Activated T-helper 2 cell treated with anti-CD3 and anti-CD28 coated beads, Interferon-gamma antibody, Interleukin-2, Interleukin-4, amounts not matched to agents 10 μg/mL and 5 μg/mL and 100 μg/mL, durations not matched to agents 14 hours and 24 hours and 36 hours (primary cell): ENCODE results near the gene AMMECR1. TPM values are rescaled to one million over a fixed set of nuclear protein-coding genes. Genes with fewer than 3 reads are reported as not detected.

ENCODE experiments used
- DNase-seq: peaks from one replicate; pipeline ENCODE4 v3.0.0; 2021; ENCODE audit warnings: low spot score
- H3K27ac Mint-ChIP-seq: one replicate; pipeline ENCODE4 v1.8.0; 2021; ENCODE audit warnings: mixed read lengths
- H3K27me3 Mint-ChIP-seq: one replicate; pipeline ENCODE4 v1.8.0; 2021; ENCODE audit warnings: low read depth, mixed read lengths
- H3K36me3 Mint-ChIP-seq: one replicate; pipeline ENCODE4 v1.8.0; 2021; ENCODE audit warnings: low read depth, mixed read lengths
- H3K4me1 Mint-ChIP-seq: one replicate; pipeline ENCODE4 v1.8.0; 2021; ENCODE audit warnings: low read depth, mixed read lengths
- H3K4me3 Mint-ChIP-seq: one replicate; pipeline ENCODE4 v1.8.0; 2021; ENCODE audit warnings: low read depth, mild to moderate bottlenecking, moderate library complexity, mixed read lengths
- H3K9me3 Mint-ChIP-seq: one replicate; pipeline ENCODE4 v1.8.0; 2021; ENCODE audit warnings: mixed read lengths
- intact Hi-C: fragments of 100-400 bp; cut with micrococcal nuclease; formaldehyde crosslinking; loops from one replicate; pipeline ENCODE4 v1.15.1; 2023
- total RNA-seq: library from RNA; stranded (reverse); gene quantifications from 2 replicates; pipeline ENCODE4 v1.2.3, GENCODE V29; 2022

AMMECR1 gene
- total RNA-seq, 1 donor from 2014 or later = 10.6 TPM

- peaks cover 7% of the 10 kb centered on the region for H3K4me1 Mint-ChIP-seq
These were observed 103.2 kb downstream of the AMMECR1 start for GRCh38 chrX:110214684-110215083.

GRCh38 chrX:110213183-110213582 lies 104.7 kb downstream of the AMMECR1 start:
- H3K9me3 Mint-ChIP-seq = no peaks in the 10 kb centered on the region

More at GRCh38 chrX:110214684-110215083, 103.2 kb downstream of the AMMECR1 start:
- no peak overlapping the region for H3K4me3 Mint-ChIP-seq
- intact Hi-C loops = no loop called here
- H3K27me3 Mint-ChIP-seq = no peaks in the 10 kb centered on the region
- H3K27ac Mint-ChIP-seq = no peak overlapping the region
- no peak for DNase-seq
- no peaks in the 10 kb centered on the region for H3K9me3 Mint-ChIP-seq
- H3K36me3 Mint-ChIP-seq = peaks cover 4% of the 10 kb centered on the region

GRCh38 chrX:110212299-110212698 lies 105.6 kb downstream of the AMMECR1 start:
- H3K27ac Mint-ChIP-seq = no peak overlapping the region
- H3K4me3 Mint-ChIP-seq = no peak overlapping the region
- H3K36me3 Mint-ChIP-seq = peaks cover 4% of the 10 kb centered on the region
- H3K9me3 Mint-ChIP-seq = no peaks in the 10 kb centered on the region
- no peaks in the 10 kb centered on the region for H3K27me3 Mint-ChIP-seq
- no peak for DNase-seq
- intact Hi-C loops = no loop called here
- peaks cover 4% of the 10 kb centered on the region for H3K4me1 Mint-ChIP-seq

More at GRCh38 chrX:110213183-110213582, 104.7 kb downstream of the AMMECR1 start:
- no peak overlapping the region for H3K27ac Mint-ChIP-seq
- DNase-seq = no peak
- peaks cover 7% of the 10 kb centered on the region for H3K4me1 Mint-ChIP-seq
- intact Hi-C loops = no loop called here
- peaks cover 4% of the 10 kb centered on the region for H3K36me3 Mint-ChIP-seq
- H3K4me3 Mint-ChIP-seq = no peak overlapping the region
- H3K27me3 Mint-ChIP-seq = no peaks in the 10 kb centered on the region

- peaks cover 2% of the 10 kb centered on the region for H3K36me3 Mint-ChIP-seq
- DNase-seq = no peak
- H3K27ac Mint-ChIP-seq = no peak overlapping the region
- no peak overlapping the region for H3K4me3 Mint-ChIP-seq
- no peaks in the 10 kb centered on the region for H3K27me3 Mint-ChIP-seq
- H3K9me3 Mint-ChIP-seq = no peaks in the 10 kb centered on the region
- intact Hi-C loops = no loop called here
- peaks cover 3% of the 10 kb centered on the region for H3K4me1 Mint-ChIP-seq
These were observed 106.5 kb downstream of the AMMECR1 start for GRCh38 chrX:110211340-110211739.

GRCh38 chrX:110210417-110211139 lies 107.3 kb downstream of the AMMECR1 start:
- no peak overlapping the region for H3K4me3 Mint-ChIP-seq
- H3K36me3 Mint-ChIP-seq = no peaks in the 10 kb centered on the region
- intact Hi-C loops = no loop called here
- H3K9me3 Mint-ChIP-seq = no peaks in the 10 kb centered on the region
- H3K4me1 Mint-ChIP-seq = peaks cover 3% of the 10 kb centered on the region
- H3K27me3 Mint-ChIP-seq = no peaks in the 10 kb centered on the region
- no peak for DNase-seq
- H3K27ac Mint-ChIP-seq = no peak overlapping the region

GRCh38 chrX:110208092-110208491 lies 109.8 kb downstream of the AMMECR1 start:
- H3K36me3 Mint-ChIP-seq = peaks cover 2% of the 10 kb centered on the region
- H3K4me1 Mint-ChIP-seq = peaks cover 9% of the 10 kb centered on the region
- no peak overlapping the region for H3K4me3 Mint-ChIP-seq
- no peaks in the 10 kb centered on the region for H3K27me3 Mint-ChIP-seq
- no peak overlapping the region for H3K27ac Mint-ChIP-seq
- no peak for DNase-seq
- intact Hi-C loops = loop anchor here (5.0 kb wide), 1 partner anchor 109 kb away; the partner anchor contains the start of gene AMMECR1
- H3K9me3 Mint-ChIP-seq = no peaks in the 10 kb centered on the region

GRCh38 chrX:110204986-110205385 lies 112.9 kb downstream of the AMMECR1 start:
- peaks cover 6% of the 10 kb centered on the region for H3K4me1 Mint-ChIP-seq
- no peak overlapping the region for H3K27ac Mint-ChIP-seq
- H3K27me3 Mint-ChIP-seq = no peaks in the 10 kb centered on the region
- DNase-seq = no peak
- no peaks in the 10 kb centered on the region for H3K9me3 Mint-ChIP-seq
- H3K36me3 Mint-ChIP-seq = peaks cover 16% of the 10 kb centered on the region
- intact Hi-C loops = loop anchor here (5.0 kb wide), 1 partner anchor 112 kb away; the partner anchor contains the start of gene AMMECR1
- H3K4me3 Mint-ChIP-seq = no peak overlapping the region

GRCh38 chrX:110201799-110202198 lies 116.1 kb downstream of the AMMECR1 start:
- Mint-ChIP-seq H3K4me3 (no peak overlapping the region), H3K27ac (no peak overlapping the region), H3K4me1 (peaks cover 6% of the 10 kb centered on the region), H3K9me3 (no peaks in the 10 kb centered on the region), H3K27me3 (no peaks in the 10 kb centered on the region), H3K36me3 (peaks cover 16% of the 10 kb centered on the region)
- DNase-seq = no peak
- intact Hi-C loops = no loop called here

- H3K36me3 Mint-ChIP-seq = peaks cover 3% of the 10 kb centered on the region
- intact Hi-C loops = no loop called here
- H3K4me1 Mint-ChIP-seq = peaks cover 2% of the 10 kb centered on the region
- H3K27ac Mint-ChIP-seq = no peak overlapping the region
- no peaks in the 10 kb centered on the region for H3K27me3 Mint-ChIP-seq
- no peak overlapping the region for H3K4me3 Mint-ChIP-seq
- no peaks in the 10 kb centered on the region for H3K9me3 Mint-ChIP-seq
- DNase-seq = no peak
These were observed 122.9 kb downstream of the AMMECR1 start for GRCh38 chrX:110194977-110195376.

- H3K9me3 Mint-ChIP-seq = no peaks in the 10 kb centered on the region
- intact Hi-C loops = no loop called here
- no peaks in the 10 kb centered on the region for H3K27me3 Mint-ChIP-seq
- H3K4me1 Mint-ChIP-seq = peaks cover 18% of the 10 kb centered on the region
- H3K36me3 Mint-ChIP-seq = peaks cover 6% of the 10 kb centered on the region
- no peak overlapping the region for H3K27ac Mint-ChIP-seq
- no peak for DNase-seq
- H3K4me3 Mint-ChIP-seq = no peak overlapping the region
These were observed 125.4 kb downstream of the AMMECR1 start for GRCh38 chrX:110192516-110192915.

- no peak overlapping the region for H3K4me3 Mint-ChIP-seq
These were observed 129.0 kb downstream of the AMMECR1 start for GRCh38 chrX:110188701-110189558.

GRCh38 chrX:110183314-110183713 lies 134.6 kb downstream of the AMMECR1 start:
- no peak for DNase-seq
- Mint-ChIP-seq H3K4me3 (no peak overlapping the region), H3K4me1 (peaks cover 19% of the 10 kb centered on the region), H3K36me3 (peaks cover 32% of the 10 kb centered on the region), H3K27me3 (no peaks in the 10 kb centered on the region), H3K27ac (no peak overlapping the region), H3K9me3 (peaks cover 4% of the 10 kb centered on the region)
- intact Hi-C loops = no loop called here

More at GRCh38 chrX:110188701-110189558, 129.0 kb downstream of the AMMECR1 start:
- peaks cover 25% of the 10 kb centered on the region for H3K36me3 Mint-ChIP-seq
- peak overlapping the region; percentile 66 for H3K27ac Mint-ChIP-seq
- H3K27me3 Mint-ChIP-seq = no peaks in the 10 kb centered on the region
- H3K9me3 Mint-ChIP-seq = peaks cover 4% of the 10 kb centered on the region
- no peak for DNase-seq
- H3K4me1 Mint-ChIP-seq = peaks cover 27% of the 10 kb centered on the region
- intact Hi-C loops = loop anchor here (5.0 kb wide), 1 partner anchor 128 kb away; the partner anchor contains the start of gene AMMECR1

- Mint-ChIP-seq H3K4me3 (no peak overlapping the region), H3K4me1 (peaks cover 16% of the 10 kb centered on the region), H3K36me3 (peaks cover 29% of the 10 kb centered on the region), H3K27ac (no peak overlapping the region), H3K9me3 (peaks cover 4% of the 10 kb centered on the region), H3K27me3 (no peaks in the 10 kb centered on the region)
- intact Hi-C loops = no loop called here
- no peak for DNase-seq
These were observed 135.0 kb downstream of the AMMECR1 start for GRCh38 chrX:110182865-110183264.
